ENCODE measurements around the gene OGA.

Gene OGA

DNA sequence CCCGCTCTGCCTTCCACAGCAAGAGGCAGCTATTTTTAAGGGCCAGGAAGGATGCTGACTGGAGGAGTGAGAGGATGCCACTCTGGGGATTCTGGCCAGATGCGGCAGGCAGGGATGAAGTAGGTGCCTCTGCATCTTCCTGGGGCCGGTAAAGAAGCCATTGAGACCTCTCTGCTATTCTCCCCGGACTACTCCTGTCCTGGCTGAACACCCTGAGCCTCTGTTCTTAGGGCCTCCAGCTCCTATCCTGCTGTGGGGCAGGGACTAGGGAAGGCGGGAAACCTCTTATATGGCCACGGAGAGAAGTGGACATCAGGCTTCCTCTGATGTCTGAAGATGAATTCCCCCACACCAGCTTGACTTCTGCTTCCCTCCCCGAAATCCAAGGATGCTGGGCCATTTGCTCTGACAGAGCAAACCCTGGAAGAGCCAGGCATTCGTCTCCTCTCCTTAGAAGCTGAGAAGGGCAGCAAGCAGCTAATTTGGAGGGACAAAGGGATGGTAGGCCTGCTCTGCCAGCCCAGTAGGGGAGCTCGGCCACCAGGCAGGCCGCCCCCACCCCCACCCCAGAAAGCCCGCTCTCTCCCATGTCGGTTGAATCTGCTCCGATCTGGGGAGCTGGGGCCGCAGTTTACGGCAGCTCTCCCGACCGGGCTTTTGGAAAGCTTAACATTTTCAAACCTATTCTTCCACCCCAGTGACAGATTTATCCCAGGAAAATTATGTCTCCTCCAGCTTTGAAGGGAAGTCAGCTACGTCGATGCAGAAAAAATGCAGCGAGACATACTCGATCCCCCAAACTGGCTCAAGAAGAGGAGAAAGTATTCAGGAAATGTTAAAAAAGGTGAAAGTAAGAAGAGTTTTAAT is 45.1 kb downstream of the OGA start:
- H3K27ac ChIP-seq (ENCODE audit: low read depth, low read length): no peak overlapping the region
- H3K79me2 ChIP-seq (ENCODE audit: control insufficient read depth, low read length): no peaks in the 10 kb centered on the region
- H3K9me2 ChIP-seq (replicated peaks; ENCODE audit: control insufficient read depth, low read length): no peaks in the 10 kb centered on the region
- TF ChIP-seq, protein P1, sequence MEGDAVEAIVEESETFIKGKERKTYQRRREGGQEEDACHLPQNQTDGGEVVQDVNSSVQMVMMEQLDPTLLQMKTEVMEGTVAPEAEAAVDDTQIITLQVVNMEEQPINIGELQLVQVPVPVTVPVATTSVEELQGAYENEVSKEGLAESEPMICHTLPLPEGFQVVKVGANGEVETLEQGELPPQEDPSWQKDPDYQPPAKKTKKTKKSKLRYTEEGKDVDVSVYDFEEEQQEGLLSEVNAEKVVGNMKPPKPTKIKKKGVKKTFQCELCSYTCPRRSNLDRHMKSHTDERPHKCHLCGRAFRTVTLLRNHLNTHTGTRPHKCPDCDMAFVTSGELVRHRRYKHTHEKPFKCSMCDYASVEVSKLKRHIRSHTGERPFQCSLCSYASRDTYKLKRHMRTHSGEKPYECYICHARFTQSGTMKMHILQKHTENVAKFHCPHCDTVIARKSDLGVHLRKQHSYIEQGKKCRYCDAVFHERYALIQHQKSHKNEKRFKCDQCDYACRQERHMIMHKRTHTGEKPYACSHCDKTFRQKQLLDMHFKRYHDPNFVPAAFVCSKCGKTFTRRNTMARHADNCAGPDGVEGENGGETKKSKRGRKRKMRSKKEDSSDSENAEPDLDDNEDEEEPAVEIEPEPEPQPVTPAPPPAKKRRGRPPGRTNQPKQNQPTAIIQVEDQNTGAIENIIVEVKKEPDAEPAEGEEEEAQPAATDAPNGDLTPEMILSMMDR (IDR thresholded peaks at IDR 0.05; ENCODE audit: low read depth, low read length, poor library complexity, severe bottlenecking): no peak
- TF ChIP-seq EZH2phosphoT487 (IDR thresholded peaks at IDR 0.05; ENCODE audit: borderline replicate concordance, low read length): peak; percentile 74
- peaks cover 4% of the 10 kb centered on the region for H3F3A ChIP-seq (ENCODE audit: control insufficient read depth, insufficient read depth)
- H3K27me3 ChIP-seq (ENCODE audit: control insufficient read depth, low read length): peaks cover 56% of the 10 kb centered on the region
- no peaks in the 10 kb centered on the region for H3K9me3 ChIP-seq (ENCODE audit: control insufficient read depth, insufficient read depth, low read length)
- no peak overlapping the region for H3K4me2 ChIP-seq (ENCODE audit: low read length)
- H3K36me3 ChIP-seq (ENCODE audit: control insufficient read depth, low read length): peaks cover 9% of the 10 kb centered on the region; the same call in 1 of the 2 replicates
- no peak overlapping the region for H3K4me3 ChIP-seq (ENCODE audit: low read length)
- H3K4me1 ChIP-seq (ENCODE audit: control insufficient read depth, low read length): peaks cover 4% of the 10 kb centered on the region
- no peaks in the 10 kb centered on the region for H4K20me1 ChIP-seq (ENCODE audit: control insufficient read depth, insufficient read depth, low read depth, low read length)

DNA sequence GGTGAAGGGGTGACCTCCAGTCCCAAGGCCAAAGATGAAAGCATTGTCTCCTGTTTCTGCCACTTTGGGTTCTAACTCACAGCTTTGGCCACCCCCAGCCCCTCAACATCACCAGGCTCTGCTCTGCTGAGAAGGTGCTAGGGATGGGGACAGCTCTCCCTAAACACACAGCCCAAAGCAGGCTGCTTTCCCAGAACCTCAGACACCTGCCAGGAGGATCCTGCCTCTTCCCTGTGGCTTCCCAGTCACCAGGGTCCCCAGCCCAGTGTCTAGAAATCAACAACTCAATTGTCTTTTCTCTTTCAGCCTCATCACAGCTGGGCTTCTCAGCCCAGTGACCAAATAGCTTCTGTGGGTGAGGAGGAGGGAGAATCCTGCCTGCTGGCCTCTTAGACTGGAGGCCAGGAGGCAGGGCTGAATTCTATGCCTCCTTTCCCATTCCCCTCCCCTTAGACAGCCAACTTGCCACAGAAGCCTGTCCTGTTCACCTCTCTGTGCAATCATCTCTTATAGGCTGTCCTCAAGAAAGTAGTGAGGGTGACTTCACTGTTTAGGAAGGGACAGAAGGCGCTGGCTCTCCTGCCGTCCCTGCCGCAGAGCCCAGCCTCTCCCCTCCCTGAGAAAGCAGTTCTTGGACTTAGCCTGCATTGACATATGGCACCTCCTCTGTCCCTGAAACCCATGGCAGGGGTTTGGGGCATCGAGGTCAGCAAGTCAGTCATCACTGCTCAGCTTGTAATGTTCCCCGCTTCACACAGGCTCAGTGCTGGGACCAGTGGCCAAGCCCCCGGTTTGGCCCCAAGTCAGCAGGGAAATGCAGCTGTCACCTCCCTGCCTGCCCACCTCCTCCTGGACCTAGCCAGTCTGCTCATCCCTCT is 46.0 kb downstream of the OGA start:
- H3K9me2 ChIP-seq (replicated peaks; ENCODE audit: control insufficient read depth, low read length): no peaks in the 10 kb centered on the region
- no peaks in the 10 kb centered on the region for H3K9me3 ChIP-seq (ENCODE audit: control insufficient read depth, insufficient read depth, low read length)
- no peaks in the 10 kb centered on the region for H3F3A ChIP-seq (ENCODE audit: control insufficient read depth, insufficient read depth)
- H3K36me3 ChIP-seq (ENCODE audit: control insufficient read depth, low read length): no peaks in the 10 kb centered on the region; the same call in 1 of the 2 replicates
- no peak overlapping the region for H3K4me3 ChIP-seq (ENCODE audit: low read length)
- H3K79me2 ChIP-seq (ENCODE audit: control insufficient read depth, low read length): no peaks in the 10 kb centered on the region
- peaks cover 59% of the 10 kb centered on the region for H3K27me3 ChIP-seq (ENCODE audit: control insufficient read depth, low read length)
- H3K4me2 ChIP-seq (ENCODE audit: low read length): no peak overlapping the region
- no peaks in the 10 kb centered on the region for H3K4me1 ChIP-seq (ENCODE audit: control insufficient read depth, low read length)
- TF ChIP-seq, protein P1 (IDR thresholded peaks at IDR 0.05; ENCODE audit: low read depth, low read length, poor library complexity, severe bottlenecking): no peak
- no peaks in the 10 kb centered on the region for H4K20me1 ChIP-seq (ENCODE audit: control insufficient read depth, insufficient read depth, low read depth, low read length)
- no peak overlapping the region for H3K27ac ChIP-seq (ENCODE audit: low read depth, low read length)

DNA sequence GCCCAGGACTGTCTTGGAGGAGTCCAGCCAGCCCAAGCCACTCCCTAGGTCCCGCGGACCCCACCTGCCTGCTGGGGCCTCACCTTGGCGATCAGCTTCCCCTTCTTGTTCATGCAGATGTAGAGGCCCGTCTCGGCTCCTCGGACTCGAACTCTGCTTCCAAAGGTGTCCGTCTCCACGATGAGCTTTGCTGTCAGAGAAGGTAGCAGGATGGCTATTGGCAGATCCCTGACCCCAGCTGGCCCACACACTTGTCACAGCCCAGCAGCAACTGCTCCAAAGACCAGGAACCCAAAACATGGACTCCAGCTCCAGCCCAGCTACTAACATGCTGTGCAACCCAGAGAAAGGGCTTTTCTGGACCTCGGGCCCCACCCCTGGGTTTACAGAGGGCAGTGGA is 46.9 kb downstream of the OGA start:
- H3K9me2 ChIP-seq (replicated peaks; ENCODE audit: control insufficient read depth, low read length): no peaks in the 10 kb centered on the region
- peaks cover 59% of the 10 kb centered on the region for H3K27me3 ChIP-seq (ENCODE audit: control insufficient read depth, low read length)
- H3K79me2 ChIP-seq (ENCODE audit: control insufficient read depth, low read length): no peaks in the 10 kb centered on the region
- no peak overlapping the region for H3K27ac ChIP-seq (ENCODE audit: low read depth, low read length)
- H3K4me3 ChIP-seq (ENCODE audit: low read length): no peak overlapping the region
- H3K9me3 ChIP-seq (ENCODE audit: control insufficient read depth, insufficient read depth, low read length): no peaks in the 10 kb centered on the region
- H3K4me2 ChIP-seq (ENCODE audit: low read length): no peak overlapping the region
- TF ChIP-seq, protein P1 (IDR thresholded peaks at IDR 0.05; ENCODE audit: low read depth, low read length, poor library complexity, severe bottlenecking): no peak
- TF ChIP-seq EZH2phosphoT487 (IDR thresholded peaks at IDR 0.05; ENCODE audit: borderline replicate concordance, low read length): no peak
- H3K4me1 ChIP-seq (ENCODE audit: control insufficient read depth, low read length): no peaks in the 10 kb centered on the region
- H3F3A ChIP-seq (ENCODE audit: control insufficient read depth, insufficient read depth): no peaks in the 10 kb centered on the region
- H3K36me3 ChIP-seq (ENCODE audit: control insufficient read depth, low read length): no peaks in the 10 kb centered on the region
- H4K20me1 ChIP-seq (ENCODE audit: control insufficient read depth, insufficient read depth, low read depth, low read length): no peaks in the 10 kb centered on the region

All from DOHH2 (cell line).